Stimulated activated CD8-positive, alpha-beta memory T cell treated with anti-CD3 and anti-CD28 coated beads, Interleukin-12 subunit alpha, Interleukin-12 subunit beta, amount 100 ng/mL, for 24 hours (primary cell): ENCODE measurements around the gene ANAPC2.
A peak's percentile ranks its signal among the peaks of the same experiment; 100 is the strongest.

Experiments
- DNase-seq: peaks from one replicate; pipeline ENCODE4 v3.0.0-alpha.2; 2020; ENCODE audit errors: extremely low read depth

ANAPC2 gene

DNA sequence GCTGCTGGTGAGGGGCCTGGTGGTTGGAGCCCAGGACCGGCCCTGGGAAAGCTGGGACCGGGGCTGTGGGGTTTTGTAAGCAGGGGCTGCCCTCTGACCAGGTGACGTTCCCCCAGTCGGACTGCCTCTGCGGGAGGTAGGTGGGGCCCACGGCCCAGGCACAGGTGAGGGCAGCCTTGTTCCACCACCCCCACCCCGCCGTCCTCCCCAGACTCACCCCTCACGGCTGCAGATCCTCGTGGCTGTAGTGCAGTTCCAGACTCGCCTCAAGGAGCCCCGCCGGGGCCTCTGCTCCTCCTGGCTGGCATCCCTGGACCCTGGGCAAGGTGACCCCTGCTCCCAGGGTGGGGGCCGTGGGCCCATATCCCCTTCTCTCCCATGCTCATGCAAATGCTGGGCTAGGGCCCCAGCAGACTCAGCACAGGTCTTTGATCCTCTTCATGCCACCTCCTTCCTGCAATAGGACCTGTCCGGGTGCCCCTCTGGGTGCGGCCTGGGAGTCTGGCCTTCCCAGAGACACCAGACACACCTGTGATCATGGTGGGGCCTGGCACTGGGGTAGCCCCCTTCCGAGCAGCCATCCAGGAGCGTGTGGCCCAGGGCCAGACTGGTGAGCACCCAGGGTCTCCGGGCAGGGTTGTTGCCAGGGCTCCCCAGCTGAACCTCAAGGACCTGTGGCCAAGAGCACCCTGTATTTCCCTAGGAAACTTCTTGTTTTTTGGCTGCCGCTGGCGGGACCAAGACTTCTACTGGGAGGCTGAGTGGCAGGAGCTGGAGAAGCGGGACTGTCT lies 27.0 kb upstream of the ANAPC2 start:
- no peak for DNase-seq

DNA sequence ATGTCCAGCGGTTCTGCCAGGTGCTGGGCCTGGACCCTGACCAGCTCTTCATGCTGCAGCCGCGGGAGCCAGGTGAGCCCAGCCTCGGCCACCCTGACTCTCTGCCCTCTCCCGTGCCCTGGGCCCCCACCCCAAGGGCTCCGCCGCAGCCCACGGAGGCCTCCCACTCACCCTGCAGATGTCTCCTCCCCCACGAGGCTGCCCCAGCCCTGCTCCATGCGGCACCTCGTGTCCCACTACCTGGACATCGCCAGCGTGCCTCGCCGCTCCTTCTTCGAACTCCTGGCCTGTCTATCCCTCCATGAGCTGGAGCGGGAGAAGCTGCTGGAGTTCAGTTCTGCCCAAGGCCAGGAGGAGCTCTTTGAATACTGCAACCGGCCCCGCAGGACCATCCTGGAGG lies 26.3 kb upstream of the ANAPC2 start:
- no peak for DNase-seq

DNA sequence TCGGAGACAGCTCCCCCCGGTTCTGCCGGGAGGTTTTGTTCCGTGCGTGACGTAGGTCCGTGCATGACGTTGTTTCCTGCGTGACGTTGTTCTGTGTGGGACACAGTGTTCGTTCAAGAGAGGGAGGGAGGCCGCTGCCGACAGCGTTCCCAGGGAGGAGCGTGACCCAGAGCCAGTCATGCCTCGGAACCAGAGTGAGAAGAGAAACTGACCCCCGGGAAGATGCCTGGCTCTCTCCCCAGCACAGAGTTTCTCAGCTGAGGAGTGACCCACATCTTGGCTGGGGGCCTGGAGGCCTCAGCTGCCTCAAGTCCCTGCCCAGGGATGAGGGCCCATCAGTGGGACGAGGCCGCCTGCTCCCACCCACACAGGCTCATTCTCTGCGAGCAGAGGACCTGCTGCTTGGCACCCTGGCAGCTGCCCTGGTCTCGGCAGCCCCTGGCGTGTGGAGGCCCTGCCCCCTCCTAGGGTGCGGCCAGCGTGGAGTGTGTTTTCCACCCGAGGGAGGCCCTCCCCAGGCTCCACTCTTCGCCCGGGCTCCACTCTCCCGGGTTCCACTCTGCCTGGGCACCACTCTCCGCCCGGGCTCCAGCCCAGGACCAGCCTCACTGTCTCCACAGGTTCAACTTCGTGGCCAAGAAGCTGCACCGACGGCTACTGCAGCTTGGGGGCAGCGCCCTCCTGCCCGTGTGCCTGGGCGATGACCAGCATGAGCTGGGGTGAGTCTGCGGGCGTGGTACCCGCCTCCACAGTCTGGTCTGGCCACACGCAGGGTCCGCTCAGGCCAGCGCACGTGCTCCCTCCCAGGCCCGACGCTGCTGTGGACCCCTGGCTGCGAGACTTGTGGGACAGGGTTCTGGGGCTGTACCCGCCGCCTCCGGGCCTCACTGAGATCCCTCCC lies 25.1 kb upstream of the ANAPC2 start:
- no peak for DNase-seq

DNA sequence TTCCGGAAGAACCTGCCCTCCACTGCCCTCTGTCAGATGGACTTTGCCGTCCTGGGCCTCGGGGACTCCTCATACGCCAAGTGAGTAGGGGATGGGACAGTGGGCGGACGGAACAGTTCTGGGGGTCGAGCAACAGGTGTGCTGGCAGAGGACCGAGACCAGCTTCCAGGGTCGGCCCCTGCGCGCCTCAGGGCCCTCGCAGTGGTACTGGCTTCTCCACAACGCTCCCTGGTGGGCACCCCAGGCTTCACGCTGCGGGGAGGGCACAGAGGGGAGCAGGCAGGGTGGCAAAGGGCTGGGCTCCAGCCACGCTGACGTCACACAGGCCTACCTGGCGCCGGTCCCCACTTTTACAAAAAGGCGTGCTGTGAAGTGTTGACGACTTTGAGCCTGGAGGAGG lies 24.2 kb upstream of the ANAPC2 start:
- DNase-seq, result no peak

DNA sequence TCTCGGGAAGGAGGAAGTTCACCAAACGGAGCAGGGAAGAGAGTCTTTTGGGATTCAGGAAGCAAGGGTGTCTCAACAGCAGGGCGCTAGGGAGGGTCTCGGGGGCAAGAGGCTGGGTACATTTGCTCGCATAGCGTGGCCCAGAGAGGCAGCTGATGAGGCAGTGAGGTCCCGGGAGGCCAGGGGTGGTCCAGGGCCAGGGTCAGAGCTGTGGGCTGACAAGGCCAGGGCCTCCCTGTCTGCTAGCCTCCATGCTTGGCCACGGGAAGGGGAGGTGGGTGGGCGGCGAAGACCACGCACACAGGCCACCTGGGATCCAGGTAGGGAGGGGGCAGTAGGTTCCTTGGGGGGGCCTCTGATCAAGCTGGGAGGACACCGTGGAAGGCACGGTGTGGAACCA lies 23.2 kb upstream of the ANAPC2 start:
- no peak for DNase-seq

DNA sequence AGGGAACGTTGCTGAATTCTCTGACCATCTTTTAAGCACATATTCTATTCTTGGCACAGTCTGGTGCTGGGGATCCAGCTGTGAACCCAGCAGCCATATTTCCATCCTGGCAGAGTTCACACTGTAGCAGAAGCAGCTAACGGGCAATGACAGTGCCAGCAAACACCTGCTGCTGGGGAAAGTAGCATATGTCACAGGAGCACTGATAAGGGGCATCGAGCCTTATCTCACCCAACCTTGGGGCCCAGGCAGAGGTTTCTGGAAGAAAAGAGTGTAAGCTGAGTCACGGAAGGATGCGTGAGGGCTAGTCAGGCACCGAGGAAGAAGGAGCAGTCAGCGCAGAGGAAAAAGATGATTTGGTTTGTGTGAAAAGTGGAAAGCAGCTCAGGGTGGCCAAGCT lies 18.2 kb upstream of the ANAPC2 start:
- DNase-seq, result no peak

DNA sequence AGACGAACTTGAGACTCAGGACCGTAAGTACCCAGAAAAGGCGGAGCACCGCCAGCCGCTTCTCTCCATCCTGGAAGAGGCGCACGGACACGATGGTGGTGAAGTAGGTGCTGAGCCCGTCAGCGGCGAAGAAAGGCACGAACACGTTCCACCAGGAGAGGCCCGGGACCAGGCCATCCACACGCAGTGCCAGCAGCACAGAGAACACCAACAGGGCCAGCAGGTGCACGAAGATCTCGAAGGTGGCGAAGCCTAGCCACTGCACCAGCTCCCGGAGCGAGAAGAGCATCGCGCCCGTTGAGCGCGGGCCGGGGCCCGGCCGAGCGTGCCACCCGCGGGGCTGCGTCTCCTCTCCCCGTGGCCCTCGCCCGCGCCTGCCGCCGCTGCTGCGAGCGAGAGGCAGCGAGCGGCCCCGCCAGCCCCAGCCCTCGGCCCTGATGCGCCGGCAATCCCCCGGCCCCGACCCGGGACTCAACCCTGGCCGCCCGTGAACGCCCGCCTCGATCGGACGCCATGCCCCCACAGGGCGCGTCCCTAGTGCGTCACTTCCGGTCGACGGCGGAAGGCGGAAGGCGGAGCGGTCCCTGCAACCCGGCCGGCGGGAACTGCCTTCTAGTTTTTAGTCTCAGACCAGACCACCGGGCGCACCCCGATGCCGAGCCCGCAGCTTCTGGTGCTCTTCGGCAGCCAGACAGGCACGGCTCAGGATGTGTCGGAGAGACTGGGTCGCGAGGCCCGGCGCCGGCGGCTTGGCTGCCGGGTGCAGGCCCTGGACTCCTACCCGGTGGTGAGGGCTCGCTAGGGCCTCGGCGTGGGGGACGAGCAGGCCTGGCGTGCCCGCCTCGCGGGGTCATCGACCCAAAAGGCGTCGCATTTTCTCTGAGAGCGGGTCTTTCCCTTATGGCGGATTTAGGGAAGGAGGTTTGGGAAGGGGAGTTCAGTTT lies 17.0 kb upstream of the ANAPC2 start, which contains the start of the genes NDOR1 and TMEM203:
Gene NDOR1, plus strand, starts transcription at position 575 of the 944 bp plus-strand sequence. Its CDS starts 78 bp downstream, at position 653.
Gene TMEM203, minus strand, starts transcription at position 523 of the 944 bp plus-strand sequence. Its CDS starts 234 bp downstream, at position 289.
- peak; percentile 93 for DNase-seq

DNA sequence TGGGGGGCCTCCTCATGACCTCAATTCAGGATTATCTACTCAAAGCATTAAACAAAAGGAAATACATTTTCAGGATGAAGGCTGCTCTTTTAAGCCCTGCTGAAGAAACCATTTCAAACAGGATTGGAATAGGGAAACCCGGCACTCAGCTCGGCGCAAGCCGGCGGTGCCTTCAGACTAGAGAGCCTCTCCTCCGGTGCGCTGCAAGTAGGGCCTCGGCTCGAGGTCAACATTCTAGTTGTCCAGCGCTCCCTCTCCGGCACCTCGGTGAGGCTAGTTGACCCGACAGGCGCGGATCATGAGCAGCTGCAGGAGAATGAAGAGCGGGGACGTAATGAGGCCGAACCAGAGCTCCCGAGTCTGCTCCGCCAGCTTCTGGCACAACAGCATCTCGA lies 16.4 kb upstream of the ANAPC2 start:
- DNase-seq, result no peak

DNA sequence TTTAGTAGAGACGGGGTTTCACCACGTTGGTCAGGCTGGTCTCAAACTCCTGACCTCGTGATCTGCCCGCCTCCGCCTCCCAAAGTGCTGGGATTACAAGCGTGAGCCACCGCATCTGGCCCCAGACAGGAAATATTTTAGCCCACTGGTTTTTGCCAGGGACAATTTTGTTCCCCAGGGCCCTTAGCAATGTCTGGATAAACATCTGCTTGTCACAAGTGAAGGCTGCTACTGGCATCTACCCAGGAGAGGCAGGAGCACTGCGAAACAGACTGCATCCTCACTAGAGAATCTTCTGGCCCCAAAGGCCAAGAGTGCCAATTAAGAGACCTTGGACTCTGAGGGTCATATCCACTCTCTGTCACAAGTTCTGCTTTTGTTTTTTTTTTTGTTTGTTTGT lies 14.6 kb upstream of the ANAPC2 start:
- no peak for DNase-seq

DNA sequence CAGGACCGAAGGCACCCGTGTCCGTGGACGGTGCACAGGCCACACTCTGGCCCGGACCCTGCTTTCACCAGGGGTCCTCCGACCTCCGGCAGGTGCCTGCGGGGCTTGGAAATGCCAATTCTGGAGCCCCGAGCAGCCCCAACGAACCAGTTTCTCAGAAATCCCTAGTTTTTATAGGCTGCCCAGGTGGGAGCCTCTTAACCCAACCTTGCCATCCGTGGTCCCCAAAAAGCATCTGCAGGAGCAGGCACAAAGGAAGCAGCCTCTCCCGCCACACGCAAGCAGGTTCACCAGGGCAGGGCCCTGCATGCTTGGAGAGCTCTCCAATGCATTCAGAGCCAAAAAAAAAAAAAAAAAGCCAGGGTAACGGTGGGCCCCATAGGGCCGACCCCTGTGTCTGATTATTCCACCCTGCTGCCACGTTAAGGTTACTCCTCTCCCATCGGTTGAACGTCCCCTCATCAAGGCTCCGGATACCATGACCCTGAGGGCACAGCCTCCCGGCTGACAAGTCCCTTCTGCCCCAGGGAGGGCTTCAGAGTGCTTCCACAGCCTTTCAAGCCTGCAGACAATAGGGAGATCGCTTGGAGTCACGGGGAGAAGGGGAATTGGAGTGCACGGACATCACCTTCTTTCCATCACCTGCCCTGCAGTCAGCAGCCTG lies 13.0 kb upstream of the ANAPC2 start:
- DNase-seq, result no peak

DNA sequence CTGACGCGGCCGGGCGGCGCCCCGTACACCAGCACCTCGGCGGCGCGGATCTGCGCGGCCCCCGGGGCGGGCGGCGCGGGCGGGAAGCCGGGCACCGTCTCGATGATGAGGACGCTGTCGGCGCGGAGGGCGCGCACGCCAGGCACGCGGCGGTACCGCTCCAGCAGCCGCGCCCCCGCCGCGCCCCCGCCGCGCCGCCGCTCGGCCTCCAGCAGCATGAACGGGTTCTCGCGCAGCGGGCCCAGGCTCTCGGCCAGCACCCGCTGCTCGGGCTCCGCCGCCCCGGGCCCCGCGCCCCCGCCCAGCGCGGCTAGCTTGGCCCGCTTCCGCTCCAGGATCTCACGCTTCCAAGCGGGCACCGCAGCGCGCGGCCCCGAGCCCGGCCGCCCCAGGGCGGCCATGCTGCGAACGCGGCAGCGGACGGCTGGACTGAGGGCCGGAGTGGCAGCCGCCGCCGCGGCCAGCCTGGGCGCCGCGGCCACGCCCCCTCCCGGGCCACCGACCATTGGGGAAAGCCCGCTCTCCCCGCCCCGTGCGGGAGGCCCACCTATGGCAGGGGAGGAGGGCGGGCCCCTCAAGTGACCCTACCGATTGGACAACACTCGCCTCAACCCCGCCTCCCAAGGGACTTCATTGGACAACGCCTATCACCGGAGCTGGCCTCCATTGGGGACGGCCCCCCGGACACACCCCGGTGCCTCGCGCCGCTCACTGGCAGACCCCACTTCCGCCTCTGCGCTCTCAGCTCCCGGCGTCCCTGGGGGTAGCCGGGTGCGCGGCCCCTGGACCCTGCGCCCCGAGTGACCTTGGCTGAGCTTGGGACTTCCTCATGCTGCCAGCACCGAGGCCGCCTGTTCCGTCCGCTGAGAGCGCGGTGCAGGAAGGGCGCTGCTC lies 12.2 kb upstream of the ANAPC2 start, which contains the start of gene TPRN:
Gene TPRN, minus strand, starts transcription at position 431 of the 894 bp plus-strand sequence. Its CDS starts 30 bp downstream, at position 401.
- DNase-seq, result peak; percentile 98

DNA sequence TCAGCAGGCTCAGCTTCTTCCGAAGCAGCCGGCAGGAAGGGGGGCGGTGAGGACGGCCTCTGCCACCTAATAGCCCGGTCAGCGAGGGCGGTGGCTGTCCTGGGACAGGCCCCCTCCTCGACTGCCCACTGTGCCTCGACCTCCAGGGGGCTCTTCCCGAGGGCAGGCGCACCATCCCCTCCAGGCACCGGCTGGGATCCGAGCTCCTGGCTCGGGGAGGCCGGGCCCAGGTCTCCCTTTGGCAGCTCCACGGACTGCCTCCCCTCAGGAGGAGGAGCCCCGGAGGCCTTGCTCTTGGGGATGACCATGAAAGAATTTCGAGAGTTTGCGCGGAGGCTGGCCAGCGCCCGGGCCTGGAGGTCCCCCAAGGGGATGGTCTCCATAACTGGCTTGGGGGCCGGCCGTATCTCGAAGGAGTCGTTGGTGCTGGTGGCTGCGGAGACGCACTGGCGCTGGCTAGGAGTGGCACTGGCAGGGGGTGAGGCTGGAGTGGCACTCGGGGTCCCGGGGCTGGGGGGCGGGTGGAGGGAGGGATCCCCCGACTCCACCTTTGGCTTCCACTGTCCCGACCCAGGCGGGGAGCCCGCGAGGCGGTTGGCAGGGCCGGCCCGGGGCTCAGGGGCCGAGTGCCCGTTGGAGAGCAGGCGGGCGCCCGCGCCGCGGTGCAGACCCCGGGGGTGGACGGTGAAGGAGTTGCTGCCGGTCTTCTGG lies 11.2 kb upstream of the ANAPC2 start:
- no peak for DNase-seq

DNA sequence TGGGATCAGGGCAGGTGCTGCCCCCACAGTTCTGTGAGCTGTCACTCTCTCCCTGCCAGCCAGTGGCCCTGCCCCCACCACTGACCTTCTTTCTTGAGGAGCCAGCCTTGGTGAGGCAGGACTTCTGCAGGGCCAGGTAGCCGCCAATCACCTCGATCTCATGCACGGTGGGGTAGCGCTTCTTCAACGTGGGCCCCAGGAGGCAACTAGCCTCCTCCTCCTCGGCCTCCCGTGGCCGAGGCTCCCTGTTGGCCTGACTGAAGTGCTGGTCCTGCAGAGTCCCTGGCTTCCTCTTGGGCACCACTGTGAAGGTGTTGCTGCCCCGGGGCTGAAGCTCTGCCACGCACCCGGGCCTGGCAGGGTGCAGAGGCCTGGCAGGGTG lies 10.5 kb upstream of the ANAPC2 start:
- no peak for DNase-seq

DNA sequence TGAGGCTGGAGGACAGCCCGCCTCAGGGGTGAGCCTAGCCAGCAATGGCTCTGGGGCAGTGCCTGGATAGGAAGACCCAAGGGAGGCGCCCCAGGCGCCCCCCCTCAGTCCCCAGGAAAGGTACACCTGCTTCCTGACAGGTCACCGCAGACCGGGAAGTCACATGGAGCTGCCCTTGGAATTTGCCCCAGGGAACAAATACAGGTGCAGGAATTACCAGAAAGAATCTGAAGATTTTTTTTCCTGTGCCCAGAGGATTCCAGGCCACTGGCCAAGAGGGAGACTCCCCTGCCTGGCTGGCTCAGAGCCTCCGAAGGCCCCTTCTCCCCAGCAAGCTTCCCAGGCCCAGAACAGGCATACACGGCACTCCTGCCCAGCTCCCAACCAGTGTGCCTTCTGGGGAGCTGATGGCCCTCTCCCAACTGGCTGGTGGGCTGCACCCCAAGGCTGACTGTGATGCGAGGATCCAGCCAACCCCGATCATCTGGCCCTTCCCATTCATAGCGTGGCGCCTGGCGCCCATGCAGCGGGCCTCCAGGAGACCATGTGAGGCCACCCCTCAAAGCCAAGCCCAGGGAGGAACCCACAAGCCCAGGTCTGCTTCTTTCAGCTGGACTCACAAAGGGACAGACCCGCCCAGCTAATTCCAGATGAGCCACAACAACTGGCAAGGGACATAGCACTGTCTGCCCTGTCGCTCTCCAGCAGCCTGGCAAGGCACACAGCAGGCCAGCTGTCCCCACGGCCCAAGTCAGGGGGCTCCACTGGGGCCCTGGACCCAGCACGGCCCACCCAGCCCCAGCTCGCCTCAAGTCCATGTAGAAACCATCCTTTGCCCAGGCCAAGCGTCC lies 9.9 kb upstream of the ANAPC2 start:
- DNase-seq, result no peak

DNA sequence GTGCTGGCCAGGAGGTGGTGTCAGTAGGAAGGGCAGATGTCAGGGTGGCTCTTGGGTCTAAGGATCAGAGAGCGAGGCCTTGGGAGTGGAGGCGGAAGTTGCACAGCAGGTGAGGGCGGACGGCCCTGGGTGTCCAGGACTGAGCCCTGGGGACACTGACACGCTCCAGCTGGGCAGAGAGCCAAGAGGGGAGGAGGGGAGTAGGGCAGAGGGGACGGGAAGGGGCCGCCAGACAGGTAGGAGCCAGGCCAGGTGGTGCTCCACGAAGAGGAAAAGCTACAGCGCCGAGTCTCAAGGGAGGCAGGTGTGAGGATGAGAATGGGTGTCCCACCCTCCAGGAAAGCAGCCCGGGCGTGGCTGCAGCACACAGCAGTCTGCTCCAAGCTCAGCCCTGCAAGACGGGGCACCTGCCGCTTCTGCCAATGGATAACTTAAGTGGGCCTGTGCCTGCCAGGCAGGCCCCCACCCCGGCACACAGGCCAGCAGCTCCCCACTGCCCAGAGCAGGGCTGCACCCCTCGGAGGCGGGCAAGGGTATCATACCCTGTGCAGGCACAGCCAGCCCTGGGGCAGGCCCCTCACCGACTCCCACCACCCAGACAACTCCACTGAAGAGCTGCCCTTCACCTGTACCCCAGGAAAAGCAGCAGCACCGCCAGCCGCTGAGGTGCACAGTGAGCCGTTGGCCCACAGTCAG lies 7.3 kb upstream of the ANAPC2 start:
- no peak for DNase-seq

DNA sequence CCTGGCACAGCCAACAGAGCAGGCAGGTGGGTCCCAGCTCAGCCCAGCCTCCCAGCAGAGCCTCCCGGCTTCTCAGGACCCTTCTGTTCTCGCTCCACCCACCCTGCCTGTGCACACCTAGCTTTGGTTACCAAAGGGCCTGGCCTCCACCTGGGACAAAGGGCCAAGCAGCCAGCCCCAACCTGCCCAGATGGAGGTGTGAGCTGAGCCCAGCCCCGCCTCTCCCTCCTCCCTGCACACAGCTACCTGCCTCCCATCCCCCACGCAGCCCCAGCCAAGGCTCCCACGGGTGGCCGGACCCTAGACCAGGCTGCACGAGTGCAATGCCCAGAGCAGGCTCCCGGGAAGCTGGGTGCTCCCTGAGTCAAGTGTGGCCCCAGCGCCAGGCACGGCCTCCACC lies 6.5 kb upstream of the ANAPC2 start:
- no peak for DNase-seq

DNA sequence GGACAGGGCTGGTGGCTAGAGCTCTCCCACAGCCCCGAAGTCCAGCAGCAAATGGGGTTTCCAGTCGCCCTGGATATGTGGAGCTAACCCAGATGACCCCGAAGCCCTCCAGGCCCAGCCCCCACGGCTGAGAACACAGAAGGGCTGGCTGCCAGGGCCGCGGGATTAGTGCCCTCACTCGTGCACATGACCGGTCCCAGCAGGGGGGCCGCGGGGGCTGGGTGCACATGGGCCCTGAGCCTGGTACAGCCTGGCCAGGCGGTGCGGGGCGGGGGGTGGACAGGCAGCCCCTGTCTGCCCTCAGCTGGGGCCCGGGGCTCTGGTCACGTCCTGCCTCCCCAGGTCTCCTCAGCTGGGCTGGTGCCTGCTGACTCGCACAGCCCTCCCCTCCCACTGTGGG lies 6.0 kb upstream of the ANAPC2 start:
- no peak for DNase-seq

DNA sequence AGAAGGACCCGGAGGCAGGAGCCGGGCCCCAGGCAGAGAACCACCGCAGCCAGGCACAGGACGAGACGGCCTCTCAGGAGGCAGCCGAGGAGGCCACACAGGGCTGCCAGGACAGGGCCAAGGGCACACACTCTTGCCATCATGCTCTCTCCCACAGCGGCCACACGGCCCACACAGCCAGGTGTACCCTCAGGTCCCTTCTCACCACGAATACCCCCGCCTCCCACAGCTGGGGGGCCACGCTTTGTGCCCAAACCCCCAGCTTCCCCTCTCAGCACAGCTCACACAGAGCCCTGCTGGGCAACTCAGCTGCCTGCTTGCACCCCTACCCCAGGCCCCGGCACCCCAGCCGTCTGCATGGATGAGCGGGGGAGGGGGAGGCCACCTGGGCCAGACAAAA lies 5.4 kb upstream of the ANAPC2 start:
- no peak for DNase-seq
